Tibial nerve (tissue), 4 donors: Measurements from ENCODE around the gene CRY1. TPM values are rescaled to one million over a fixed set of nuclear protein-coding genes. Genes with fewer than 3 reads are reported as not detected.

Source experiments
- DNase-seq, 2 donors: peaks; one replicate each; pipeline ENCODE4 v3.0.0-alpha.2; 2019; ENCODE audit warnings: low spot score in 2 of 2
- H3K27ac ChIP-seq, 4 donors: fragments of 200-600 bp; sonication (generic) in 3 of 4; one replicate each; pipeline ENCODE4 v1.5.1; 2017 to 2019; ENCODE audit warnings: mild to moderate bottlenecking in 1 of 4
- H3K27me3 ChIP-seq, 2 donors: fragments of 200-600 bp; sonication (generic) in 1 of 2; one replicate each; pipeline versions ENCODE4 v1.5.1 to v1.6.0; 2017 to 2019
- H3K36me3 ChIP-seq, 3 donors: fragments of 200-600 bp; sonication (generic); one replicate each; pipeline ENCODE4 v1.5.1; 2018 to 2019
- H3K4me1 ChIP-seq, 4 donors: fragments of 200-600 bp; sonication (generic) in 3 of 4; one replicate each; pipeline ENCODE4 v1.5.1; 2017 to 2019
- H3K4me3 ChIP-seq, 4 donors: fragments of 200-600 bp; sonication (generic) in 3 of 4; one replicate each; pipeline ENCODE4 v1.5.1; 2017 to 2019; ENCODE audit warnings: mild to moderate bottlenecking in 1 of 4, moderate library complexity in 1 of 4
- H3K9me3 ChIP-seq, 4 donors: fragments of 200-600 bp; sonication (generic) in 3 of 4; one replicate each; pipeline ENCODE4 v1.5.1; 2017 to 2019
- CTCF ChIP-seq, 5 experiments: fragments of 200-600 bp in 3 of 5; fragments of 450-650 bp in 2 of 5; sonication (generic) in 3 of 5; IDR thresholded peaks; one replicate each; pipeline ENCODE4 v1.5.1; 2016 to 2019; ENCODE audit warnings: antibody characterized with exemption in 5 of 5, mild to moderate bottlenecking in 3 of 5, moderate library complexity in 2 of 5
- EP300 ChIP-seq, 2 donors: sonication (generic); formaldehyde crosslinking; IDR thresholded peaks; one replicate each; pipeline ENCODE4 v1.6.1; 2017; ENCODE audit warnings: antibody characterized with exemption in 2 of 2, mild to moderate bottlenecking in 1 of 2
- POLR2A ChIP-seq, 2 donors: fragments of 450-650 bp; IDR thresholded peaks; one replicate each; pipeline ENCODE4 v1.6.1; 2017; ENCODE audit warnings: antibody characterized with exemption in 2 of 2, mild to moderate bottlenecking in 2 of 2, moderate library complexity in 2 of 2
- WGBS, 2 donors: methylation state at CpG; one replicate each; pipeline ENCODE4 v1.1.5; 2018; 5-methylcytosine and 5-hydroxymethylcytosine counted together
- total RNA-seq, 4 donors: library from RNA; depleted of rRNA; stranded (reverse); fragments of >200 nt; gene quantifications; one replicate each; pipeline ENCODE4 v1.1.0, GENCODE V29; 2016

Gene CRY1
- total RNA-seq, 4 donors from 2014 or later = 16.3 to 36.3 (median 24.4) TPM

- H3K36me3 ChIP-seq = no peaks in the 10 kb centered on the region
- no peak overlapping the region for H3K4me3 ChIP-seq
- DNase-seq = no peak
- 85 to 90% methylated on average over 4 of the region's 4 CpGs for WGBS, 2 donors
- no peak for TF ChIP-seq POLR2A (IDR thresholded peaks at IDR 0.05)
- TF ChIP-seq CTCF (IDR thresholded peaks at IDR 0.05) = no peak
- TF ChIP-seq EP300 (IDR thresholded peaks at IDR 0.05) = no peak
- H3K27ac ChIP-seq = no peak overlapping the region
- H3K27me3 ChIP-seq = no peaks in the 10 kb centered on the region
- no peaks in the 10 kb centered on the region for H3K9me3 ChIP-seq
- H3K4me1 ChIP-seq = no peaks in the 10 kb centered on the region
Measured at GRCh38 chr12:107133462-107133861, 40.1 kb upstream of the CRY1 start.

- H3K27ac ChIP-seq = no peak overlapping the region
- H3K9me3 ChIP-seq = no peaks in the 10 kb centered on the region
- no peaks in the 10 kb centered on the region for H3K4me1 ChIP-seq
- H3K36me3 ChIP-seq = no peaks in the 10 kb centered on the region
- TF ChIP-seq CTCF (IDR thresholded peaks at IDR 0.05) = peak; percentile 61 to 77 (median 64)
- no peak for TF ChIP-seq POLR2A (IDR thresholded peaks at IDR 0.05)
- no peaks in the 10 kb centered on the region for H3K27me3 ChIP-seq
- 31 to 32% methylated on average over 10 of the region's 10 CpGs for WGBS, 2 donors
- peak in 1 of 2 donors; percentile 60 for DNase-seq
- H3K4me3 ChIP-seq = no peak overlapping the region
Measured at GRCh38 chr12:107131832-107132616, 38.7 kb upstream of the CRY1 start.

- Histone ChIP-seq H3K4me1 (no peaks in the 10 kb centered on the region), H3K4me3 (no peak overlapping the region)
- WGBS, 2 donors = 63% methylated on average over 6 of the region's 6 CpGs
Measured at GRCh38 chr12:107130830-107131611, 37.7 kb upstream of the CRY1 start.

GRCh38 chr12:107129315-107129930 is 36.1 kb upstream of the CRY1 start:
- WGBS, 2 donors = 48 to 50% methylated on average over 7 of the region's 7 CpGs
- no peak for DNase-seq

More at GRCh38 chr12:107130830-107131611, 37.7 kb upstream of the CRY1 start:
- Histone ChIP-seq H3K27ac (no peak overlapping the region), H3K36me3 (no peaks in the 10 kb centered on the region), H3K27me3 (no peaks in the 10 kb centered on the region), H3K9me3 (no peaks in the 10 kb centered on the region)
- TF ChIP-seq EP300 (IDR thresholded peaks at IDR 0.05) = no peak
- TF ChIP-seq POLR2A (IDR thresholded peaks at IDR 0.05) = no peak
- no peak for TF ChIP-seq CTCF (IDR thresholded peaks at IDR 0.05)
- no peak for DNase-seq

More at GRCh38 chr12:107129315-107129930, 36.1 kb upstream of the CRY1 start:
- H3K27me3 ChIP-seq = no peaks in the 10 kb centered on the region
- no peak overlapping the region for H3K4me3 ChIP-seq
- H3K4me1 ChIP-seq = no peaks in the 10 kb centered on the region
- H3K9me3 ChIP-seq = no peaks in the 10 kb centered on the region
- no peaks in the 10 kb centered on the region for H3K36me3 ChIP-seq
- H3K27ac ChIP-seq = no peak overlapping the region
- no peak for TF ChIP-seq POLR2A (IDR thresholded peaks at IDR 0.05)
- TF ChIP-seq EP300 (IDR thresholded peaks at IDR 0.05) = no peak
- TF ChIP-seq CTCF (IDR thresholded peaks at IDR 0.05) = no peak
